Chondrocyte (in vitro differentiated cells): ENCODE data around the gene NHSL2. TPM values are rescaled to one million over a fixed set of nuclear protein-coding genes. Genes with fewer than 3 reads are reported as not detected.

Experiments
- DNase-seq: peaks from one replicate; pipeline ENCODE4 v3.0.0; 2021; ENCODE audit warnings: mixed read lengths, low spot score
- H3K27ac Mint-ChIP-seq: one replicate; pipeline ENCODE4 v1.8.0; 2021; ENCODE audit warnings: mild to moderate bottlenecking, moderate library complexity, mixed read lengths; ENCODE audit not compliant: unreplicated experiment
- H3K27me3 Mint-ChIP-seq: 2 replicates; pipeline ENCODE4 v1.8.0; 2021; ENCODE audit warnings: low read depth, mixed read lengths
- H3K36me3 Mint-ChIP-seq: 2 replicates; pipeline ENCODE4 v1.8.0; 2021; ENCODE audit warnings: low read depth, mixed read lengths
- H3K4me1 Mint-ChIP-seq: 2 replicates; pipeline ENCODE4 v1.8.0; 2021; ENCODE audit warnings: low read depth, mild to moderate bottlenecking, mixed read lengths
- H3K4me3 Mint-ChIP-seq: one replicate; pipeline ENCODE4 v1.8.0; 2021; ENCODE audit warnings: mild to moderate bottlenecking, moderate library complexity, mixed read lengths; ENCODE audit not compliant: unreplicated experiment
- H3K9me3 Mint-ChIP-seq: 2 replicates; pipeline ENCODE4 v1.8.0; 2021; ENCODE audit warnings: low read depth, mixed read lengths
- CTCF ChIP-seq: fragments of 200-600 bp; sonication (generic); IDR thresholded peaks from 2 replicates; pipeline ENCODE4 v1.5.0; 2021; ENCODE audit warnings: antibody characterized with exemption, mild to moderate bottlenecking, moderate library complexity
- total RNA-seq: library from RNA; stranded (reverse); gene quantifications from 3 replicates; pipeline ENCODE4 v1.2.1, GENCODE V29; 2021

The NHSL2 gene
- total RNA-seq, 1 donor from 2014 or later, result 2.1 TPM

- Mint-ChIP-seq H3K27ac (no peak overlapping the region), H3K27me3 (no peaks in the 10 kb centered on the region), H3K4me3 (no peak overlapping the region), H3K4me1 (peaks cover 37% of the 10 kb centered on the region), H3K9me3 (no peaks in the 10 kb centered on the region), H3K36me3 (no peaks in the 10 kb centered on the region)
- no peak for DNase-seq
- TF ChIP-seq CTCF, result no peak
Measured at GRCh38 chrX:72026341-72027023, 115.8 kb downstream of the NHSL2 start.

GRCh38 chrX:72027024-72027913 is 116.6 kb downstream of the NHSL2 start:
- peak overlapping the region; percentile 47 for H3K27ac Mint-ChIP-seq
- DNase-seq, result no peak
- no peaks in the 10 kb centered on the region for H3K27me3 Mint-ChIP-seq
- no peaks in the 10 kb centered on the region for H3K9me3 Mint-ChIP-seq
- H3K4me1 Mint-ChIP-seq, result peaks cover 37% of the 10 kb centered on the region
- no peaks in the 10 kb centered on the region for H3K36me3 Mint-ChIP-seq
- no peak for TF ChIP-seq CTCF
- H3K4me3 Mint-ChIP-seq, result peak overlapping the region; percentile 34

GRCh38 chrX:72027914-72028307 is 117.3 kb downstream of the NHSL2 start:
- Mint-ChIP-seq H3K36me3 (no peaks in the 10 kb centered on the region), H3K9me3 (no peaks in the 10 kb centered on the region), H3K4me1 (peaks cover 37% of the 10 kb centered on the region), H3K4me3 (no peak overlapping the region), H3K27ac (no peak overlapping the region), H3K27me3 (no peaks in the 10 kb centered on the region)
- DNase-seq, result no peak
- TF ChIP-seq CTCF, result no peak

- peak overlapping the region; percentile 3 for H3K27ac Mint-ChIP-seq
- no peak for DNase-seq
- TF ChIP-seq CTCF, result no peak
- no peaks in the 10 kb centered on the region for H3K9me3 Mint-ChIP-seq
- no peak overlapping the region for H3K4me3 Mint-ChIP-seq
- no peaks in the 10 kb centered on the region for H3K27me3 Mint-ChIP-seq
- H3K36me3 Mint-ChIP-seq, result no peaks in the 10 kb centered on the region
- H3K4me1 Mint-ChIP-seq, result peaks cover 37% of the 10 kb centered on the region
Measured at GRCh38 chrX:72028701-72029470, 118.2 kb downstream of the NHSL2 start.
